GM12892 (cell line): ENCODE results near the gene CEBPE.

Experiments
- POLR2A ChIP-seq: IDR thresholded peaks from 2 replicates; pipeline ENCODE4 v1.6.1; 2011; ENCODE audit warnings: low read depth, low read length, control low read depth
- POLR2AphosphoS5 ChIP-seq: IDR thresholded peaks from 2 replicates; pipeline ENCODE4 v1.6.1; 2011; ENCODE audit warnings: low read depth, low read length, control low read depth
- TAF1 ChIP-seq: IDR thresholded peaks from 2 replicates; pipeline ENCODE4 v1.6.1; 2011; ENCODE audit warnings: low read depth, mild to moderate bottlenecking, control low read depth, low read length, borderline replicate concordance

DNA sequence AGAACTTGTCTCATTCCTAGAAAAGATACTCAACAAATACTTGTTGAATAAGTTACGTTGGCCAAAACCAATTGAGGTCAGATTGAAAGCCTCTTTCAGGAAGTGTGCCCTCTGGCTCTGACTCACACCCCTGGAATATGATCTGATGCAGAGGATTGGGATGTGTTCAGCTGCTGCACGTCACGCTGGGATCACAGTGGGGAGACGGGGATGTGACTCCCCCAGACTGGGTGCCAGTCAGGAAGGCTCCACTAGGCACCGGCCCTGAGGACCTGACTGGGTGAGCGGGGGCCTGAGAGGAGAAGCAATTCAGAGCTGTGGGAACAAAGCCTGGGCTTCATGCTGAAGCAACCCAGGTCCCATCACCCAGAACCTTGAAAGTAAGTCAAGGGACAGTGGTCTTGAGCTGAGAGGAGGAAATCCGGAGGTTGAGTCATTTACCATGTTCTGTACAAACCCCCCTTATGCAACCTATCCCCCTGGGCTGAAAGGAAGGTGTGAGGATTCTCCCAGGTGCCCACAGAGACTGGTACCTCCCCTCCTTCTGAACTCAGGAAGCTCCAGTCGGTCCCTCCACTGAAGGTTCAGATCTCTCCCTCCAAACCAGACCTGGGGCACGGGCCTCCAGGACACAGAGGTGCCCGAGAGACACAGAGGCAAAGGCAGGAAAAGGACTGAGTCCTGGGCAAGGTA, 3.9 kb downstream of the CEBPE start:
- TF ChIP-seq POLR2AphosphoS5 (no peak), TAF1 (no peak), POLR2A (no peak)
